ENCODE data around the gene PGBD2.
A peak's percentile ranks its signal among the peaks of the same experiment; 100 is the strongest.
"Not testable (repeated sequence)": the region's sequence is repeated elsewhere in the genome, so short reads cannot be mapped to it uniquely, and the experiment has no call there.

The PGBD2 gene

DNA sequence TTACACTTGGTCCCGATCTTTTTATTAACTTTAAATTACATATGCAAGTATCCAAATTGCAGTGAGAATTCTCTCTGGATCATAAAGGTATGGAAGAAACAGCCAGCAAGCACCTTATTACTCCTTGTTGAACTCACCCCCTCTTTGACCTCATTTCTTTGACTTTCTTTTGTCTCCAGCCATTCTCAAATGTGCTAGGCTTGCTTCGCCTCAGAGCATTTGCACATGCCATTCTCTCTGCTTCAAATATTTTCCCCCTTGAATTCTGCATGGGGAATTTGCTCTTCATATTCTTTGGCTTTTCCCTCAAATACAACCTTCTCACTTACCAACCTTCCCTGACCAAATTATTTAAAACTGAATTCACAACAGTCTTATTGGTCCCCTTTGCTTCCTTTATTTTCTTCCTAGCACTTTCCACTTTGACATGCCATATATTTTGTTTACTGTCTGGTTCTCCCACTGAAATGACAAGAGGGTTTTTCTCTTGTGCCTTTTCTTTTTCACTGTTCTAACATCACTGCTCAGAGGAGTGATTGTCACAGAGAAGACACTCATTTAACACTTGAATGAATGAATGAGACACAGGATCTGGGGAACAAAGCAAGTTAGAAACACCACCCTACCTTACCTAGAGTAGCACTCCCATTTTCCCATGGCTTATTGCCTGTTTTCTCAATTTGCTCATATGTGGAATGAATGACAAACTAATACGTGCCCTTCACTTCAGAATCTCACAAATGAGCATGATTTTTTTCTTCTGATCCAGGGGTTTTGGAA lies 1.4 kb upstream of the PGBD2 start:
- Mint-ChIP-seq H3K27me3 (ENCODE audit: low read depth) (peaks cover 30% of the 10 kb centered on the region), H3K4me1 (ENCODE audit: low read depth) (peaks cover 30% of the 10 kb centered on the region), H3K9me3 (no peaks in the 10 kb centered on the region), H3K27ac (no peak overlapping the region), H3K4me3 (no peak overlapping the region), H3K36me3 (ENCODE audit: low read depth) (no peaks in the 10 kb centered on the region)

DNA sequence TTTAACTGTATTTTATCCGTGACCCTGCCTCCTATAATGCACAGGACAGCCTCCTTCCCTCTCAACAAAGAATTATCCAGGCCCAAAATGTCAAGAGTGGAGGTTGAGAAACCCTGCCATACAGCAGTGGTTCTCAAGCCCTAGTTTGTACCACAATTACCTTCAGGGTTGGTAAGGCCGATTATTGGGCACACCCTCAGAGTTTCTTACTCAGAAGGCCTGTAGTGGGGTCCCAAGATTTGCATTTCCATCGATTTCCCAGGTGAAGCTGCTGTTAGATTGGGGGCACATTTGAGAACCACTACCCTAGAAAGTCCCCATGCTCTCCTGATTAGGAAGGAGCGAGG lies 400 bp upstream of the PGBD2 start:
- no peaks in the 10 kb centered on the region for H3K9me3 Mint-ChIP-seq
- peak overlapping the region; percentile 94 for H3K4me3 Mint-ChIP-seq
- peaks cover 20% of the 10 kb centered on the region for H3K27me3 Mint-ChIP-seq (ENCODE audit: low read depth)
- H3K36me3 Mint-ChIP-seq (ENCODE audit: low read depth) = no peaks in the 10 kb centered on the region
- H3K4me1 Mint-ChIP-seq (ENCODE audit: low read depth) = peaks cover 30% of the 10 kb centered on the region
- peak overlapping the region; percentile 53 for H3K27ac Mint-ChIP-seq

DNA sequence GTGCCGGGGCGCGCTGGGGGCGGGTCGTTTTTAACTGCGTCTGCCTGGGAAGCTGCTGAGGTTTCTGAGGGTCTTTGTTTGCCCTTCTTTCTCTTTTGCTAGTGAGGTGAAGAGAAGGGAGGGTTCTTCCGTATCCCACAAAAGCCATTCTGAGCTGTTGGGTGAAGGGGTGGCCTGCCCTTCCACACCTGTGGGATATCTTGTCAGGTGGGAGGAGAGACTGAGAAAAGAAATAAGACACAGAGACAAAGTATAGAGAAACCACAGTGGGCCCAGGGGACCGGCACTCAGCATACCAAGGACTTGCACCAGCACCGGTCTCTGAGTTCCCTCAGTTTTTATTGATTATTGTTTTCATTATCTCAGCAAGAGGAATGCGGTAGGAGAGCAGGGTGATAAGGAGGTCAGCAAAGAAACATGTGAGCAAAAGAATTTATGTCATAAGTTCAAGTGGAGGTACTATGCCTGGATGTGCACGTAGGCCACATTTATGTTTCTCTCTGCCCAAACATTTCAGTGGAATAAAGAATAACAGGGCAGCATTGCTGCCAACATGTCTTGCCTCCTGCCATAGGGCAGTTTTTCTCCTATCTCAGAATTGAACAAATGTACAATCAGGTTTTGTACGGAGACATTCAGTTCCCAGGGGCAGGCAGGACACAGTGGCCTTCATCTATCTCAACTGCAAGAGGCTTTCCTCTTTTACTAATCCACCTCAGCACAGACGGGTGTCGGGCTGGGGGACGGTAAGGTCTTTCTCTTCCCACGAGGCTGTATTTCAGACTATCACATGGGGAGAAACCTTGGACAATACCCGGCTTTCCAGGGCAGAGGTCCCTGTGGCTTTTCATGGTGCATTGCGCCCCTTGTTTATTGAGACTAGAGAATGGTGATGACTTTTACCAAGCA lies 972 bp downstream of the PGBD2 start:
- H3K4me1 Mint-ChIP-seq (ENCODE audit: low read depth) = peaks cover 27% of the 10 kb centered on the region
- H3K9me3 Mint-ChIP-seq = no peaks in the 10 kb centered on the region

DNA sequence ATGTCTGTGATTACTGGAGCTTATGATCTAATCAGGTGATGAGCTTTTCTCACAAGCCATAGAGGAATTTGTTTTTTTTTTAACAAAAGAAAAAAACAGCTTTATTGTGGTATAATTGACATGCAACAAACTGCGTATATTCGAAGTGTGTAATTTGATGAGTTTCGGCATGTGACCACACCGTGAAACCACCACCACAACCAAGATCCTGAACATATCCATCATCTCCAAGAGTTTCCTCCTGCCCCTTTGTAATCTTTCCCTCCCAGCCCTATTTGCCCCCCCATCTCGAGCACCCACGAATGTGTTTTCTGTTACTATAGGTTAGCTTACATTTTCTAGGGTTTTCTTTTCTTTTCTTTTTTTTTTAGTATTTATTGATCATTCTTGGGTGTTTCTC lies 4.7 kb downstream of the PGBD2 start:
- H3K4me3 Mint-ChIP-seq = no peak overlapping the region
- no peaks in the 10 kb centered on the region for H3K27me3 Mint-ChIP-seq (ENCODE audit: low read depth)
- peaks cover 11% of the 10 kb centered on the region for H3K36me3 Mint-ChIP-seq (ENCODE audit: low read depth)
- no peak overlapping the region for H3K27ac Mint-ChIP-seq
- H3K4me1 Mint-ChIP-seq (ENCODE audit: low read depth) = peaks cover 25% of the 10 kb centered on the region
- H3K9me3 Mint-ChIP-seq = no peaks in the 10 kb centered on the region

More for the DNA sequence above, 972 bp downstream of the PGBD2 start:
- Mint-ChIP-seq H3K36me3 (ENCODE audit: low read depth) (no peaks in the 10 kb centered on the region), H3K4me3 (peak overlapping the region; percentile 89), H3K27ac (peak overlapping the region; percentile 93), H3K27me3 (ENCODE audit: low read depth) (peaks cover 11% of the 10 kb centered on the region)

DNA sequence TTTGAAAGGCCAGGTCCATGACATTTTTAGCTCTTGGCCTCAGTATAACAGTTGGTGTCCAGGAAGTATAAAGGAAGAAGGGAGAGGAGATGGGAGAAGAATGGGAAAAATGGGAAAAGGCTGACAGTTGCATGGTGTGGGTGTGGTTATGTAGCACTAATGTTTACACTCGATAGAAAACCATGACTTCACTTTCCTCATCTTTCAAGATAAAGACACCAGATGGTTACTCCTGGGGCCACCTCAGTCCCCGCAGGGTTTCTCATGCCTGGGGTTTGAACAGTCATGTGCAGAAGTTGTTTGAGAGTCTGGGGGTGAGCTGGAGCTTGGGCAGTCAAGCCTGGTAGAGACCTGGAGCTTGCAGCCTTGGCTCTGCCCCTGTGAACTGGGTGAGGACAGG lies 7.9 kb downstream of the PGBD2 start:
- H3K27ac Mint-ChIP-seq = no peak overlapping the region

DNA sequence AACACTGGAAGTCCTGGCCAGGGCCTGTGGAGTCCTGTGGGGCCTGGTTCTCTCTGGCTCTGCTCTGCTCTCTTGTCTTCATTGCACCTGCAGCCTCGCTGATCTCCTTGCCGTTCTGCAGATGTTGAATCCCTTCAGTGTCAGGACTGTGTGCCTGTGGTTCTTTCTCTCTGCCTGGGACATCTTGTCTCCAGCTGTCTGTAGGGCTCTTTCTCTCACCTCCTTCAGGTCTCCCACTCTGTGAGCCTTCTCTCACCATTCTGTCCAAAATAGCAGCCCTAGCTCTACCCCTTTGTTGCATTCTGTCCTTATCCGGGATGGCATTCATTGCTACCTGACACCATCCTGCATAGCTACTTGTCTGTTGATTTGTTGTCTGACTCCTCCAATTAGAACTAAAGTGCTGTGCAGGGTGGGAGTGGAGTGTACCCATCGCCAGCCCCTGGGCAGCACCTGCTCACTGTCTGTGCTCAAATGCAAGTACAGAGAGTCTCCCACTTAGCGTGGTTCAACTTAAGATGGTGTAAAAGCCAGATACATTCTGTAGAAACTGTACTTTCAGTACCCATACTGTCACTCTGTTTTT lies 8.9 kb downstream of the PGBD2 start:
- no peaks in the 10 kb centered on the region for H3K9me3 Mint-ChIP-seq
- H3K27me3 Mint-ChIP-seq (ENCODE audit: low read depth) = no peaks in the 10 kb centered on the region
- H3K27ac Mint-ChIP-seq = peak overlapping the region; percentile 10
- peaks cover 33% of the 10 kb centered on the region for H3K36me3 Mint-ChIP-seq (ENCODE audit: low read depth)
- peaks cover 3% of the 10 kb centered on the region for H3K4me1 Mint-ChIP-seq (ENCODE audit: low read depth)
- H3K4me3 Mint-ChIP-seq = no peak overlapping the region

More for the DNA sequence above, 7.9 kb downstream of the PGBD2 start:
- peaks cover 26% of the 10 kb centered on the region for H3K36me3 Mint-ChIP-seq (ENCODE audit: low read depth)
- no peaks in the 10 kb centered on the region for H3K9me3 Mint-ChIP-seq
- no peak overlapping the region for H3K4me3 Mint-ChIP-seq
- H3K27me3 Mint-ChIP-seq (ENCODE audit: low read depth) = no peaks in the 10 kb centered on the region
- peaks cover 8% of the 10 kb centered on the region for H3K4me1 Mint-ChIP-seq (ENCODE audit: low read depth)

DNA sequence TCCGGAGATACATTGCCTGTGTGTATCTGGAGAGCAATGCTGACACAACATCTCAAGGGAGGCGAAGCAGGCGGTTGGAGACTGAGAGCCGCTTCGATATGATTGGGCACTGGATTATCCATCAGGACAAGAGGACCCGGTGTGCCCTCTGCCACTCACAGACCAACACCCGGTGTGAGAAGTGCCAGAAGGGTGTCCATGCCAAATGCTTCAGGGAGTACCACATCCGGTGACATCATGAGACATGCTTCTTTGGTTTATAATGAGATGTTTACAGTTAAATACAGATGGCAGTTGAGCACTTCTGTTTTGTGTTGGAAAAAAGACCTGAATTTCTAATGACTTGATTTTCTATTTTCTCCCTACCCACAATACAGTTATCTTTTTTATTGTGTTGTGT lies 12.1 kb downstream of the PGBD2 start:
- H3K4me3 Mint-ChIP-seq = no peak overlapping the region
- peaks cover 41% of the 10 kb centered on the region for H3K36me3 Mint-ChIP-seq (ENCODE audit: low read depth)
- no peak overlapping the region for H3K27ac Mint-ChIP-seq
- no peaks in the 10 kb centered on the region for H3K27me3 Mint-ChIP-seq (ENCODE audit: low read depth)
- peaks cover 3% of the 10 kb centered on the region for H3K4me1 Mint-ChIP-seq (ENCODE audit: low read depth)
- H3K9me3 Mint-ChIP-seq = no peaks in the 10 kb centered on the region

DNA sequence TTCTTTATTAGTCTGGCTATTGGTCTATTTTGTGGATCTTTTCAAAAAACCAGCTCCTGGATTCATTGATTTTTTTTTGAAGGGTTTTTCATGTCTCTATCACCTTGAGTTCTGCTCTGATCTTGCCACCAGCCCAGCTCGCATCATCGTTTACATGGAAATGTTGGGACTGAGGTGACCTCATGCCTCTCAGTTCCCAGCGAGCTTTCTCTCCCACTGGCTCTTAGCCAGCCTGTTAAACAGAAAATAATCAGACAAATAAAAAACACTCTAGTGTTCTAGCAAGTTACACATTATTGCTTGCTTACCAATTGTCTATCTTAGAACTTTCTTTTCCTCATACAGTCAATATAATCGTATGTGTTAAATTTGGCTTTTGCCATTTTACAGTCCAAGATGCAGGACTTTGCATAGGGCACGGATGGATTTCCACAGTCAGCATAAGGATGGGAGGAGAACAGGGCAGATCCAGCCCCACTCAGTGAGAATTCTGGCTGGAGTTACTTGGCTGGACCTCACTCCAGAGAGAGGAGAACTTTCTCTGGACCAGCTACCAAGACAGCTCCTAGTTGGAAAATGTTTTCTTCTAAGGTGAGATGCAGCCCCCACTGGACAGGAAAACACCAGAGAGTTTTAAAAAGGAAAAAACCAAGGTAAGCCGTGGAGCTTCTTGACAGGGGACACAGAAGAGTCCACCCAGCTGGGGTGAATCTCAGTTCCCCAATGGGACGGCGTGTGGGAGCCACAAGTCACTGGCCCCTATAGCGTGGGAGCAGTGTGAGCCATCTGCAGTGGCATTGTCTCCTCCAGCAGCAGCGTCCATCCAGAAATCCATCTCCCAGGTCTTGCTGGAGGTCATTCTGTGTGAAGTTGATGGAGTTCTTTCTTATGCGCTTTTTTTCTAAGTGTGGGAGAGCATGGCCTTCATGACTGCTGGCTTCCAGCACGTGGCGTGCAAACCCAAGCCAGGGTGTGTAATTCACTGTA lies 17.6 kb downstream of the PGBD2 start:
- H3K4me3 Mint-ChIP-seq = no peak overlapping the region
- peaks cover 34% of the 10 kb centered on the region for H3K4me1 Mint-ChIP-seq (ENCODE audit: low read depth)
- peaks cover 15% of the 10 kb centered on the region for H3K27me3 Mint-ChIP-seq (ENCODE audit: low read depth)
- H3K36me3 Mint-ChIP-seq (ENCODE audit: low read depth) = peaks cover 19% of the 10 kb centered on the region
- no peak overlapping the region for H3K27ac Mint-ChIP-seq
- no peaks in the 10 kb centered on the region for H3K9me3 Mint-ChIP-seq

DNA sequence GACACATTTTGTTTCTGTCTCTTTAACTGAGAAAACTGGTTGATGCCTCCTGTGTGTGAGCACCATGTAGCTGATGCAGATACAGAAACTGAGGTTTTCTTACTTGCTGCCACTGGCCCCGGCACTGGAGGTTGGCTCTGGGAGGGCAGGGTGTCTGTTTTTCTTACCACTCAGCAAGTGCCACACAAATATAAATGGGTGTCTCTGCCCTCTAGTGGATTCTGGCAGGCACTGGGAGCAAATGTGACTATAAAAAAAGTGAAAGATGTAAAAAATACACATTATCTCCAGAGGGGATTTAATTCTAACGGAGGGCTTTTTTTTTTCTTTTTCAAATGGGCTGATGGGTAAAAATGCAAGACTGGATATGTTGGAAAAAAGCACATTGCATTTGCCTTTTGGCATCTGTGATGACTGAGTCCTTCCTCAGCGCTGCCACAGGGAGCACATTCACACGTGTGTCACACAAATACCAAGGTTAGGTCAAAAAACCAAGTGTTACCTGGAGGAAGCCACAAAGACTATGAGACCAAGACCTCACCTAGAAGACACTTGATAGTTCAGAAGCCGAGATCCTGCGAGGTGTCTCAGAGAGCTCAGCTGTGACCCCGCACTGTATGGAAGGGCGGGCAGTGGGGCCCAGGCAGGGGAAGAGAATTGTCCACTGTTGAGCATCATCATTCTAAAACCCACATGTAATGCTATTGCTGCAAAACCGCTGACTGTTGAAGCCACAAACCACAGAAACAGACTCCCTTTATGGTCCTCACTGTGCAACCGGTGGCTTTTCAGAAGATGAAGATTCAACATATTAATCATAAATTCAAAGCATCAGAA lies 18.9 kb downstream of the PGBD2 start:
- peaks cover 12% of the 10 kb centered on the region for H3K36me3 Mint-ChIP-seq (ENCODE audit: low read depth)
- peak overlapping the region; percentile 15 for H3K4me3 Mint-ChIP-seq
- peaks cover 37% of the 10 kb centered on the region for H3K4me1 Mint-ChIP-seq (ENCODE audit: low read depth)

DNA sequence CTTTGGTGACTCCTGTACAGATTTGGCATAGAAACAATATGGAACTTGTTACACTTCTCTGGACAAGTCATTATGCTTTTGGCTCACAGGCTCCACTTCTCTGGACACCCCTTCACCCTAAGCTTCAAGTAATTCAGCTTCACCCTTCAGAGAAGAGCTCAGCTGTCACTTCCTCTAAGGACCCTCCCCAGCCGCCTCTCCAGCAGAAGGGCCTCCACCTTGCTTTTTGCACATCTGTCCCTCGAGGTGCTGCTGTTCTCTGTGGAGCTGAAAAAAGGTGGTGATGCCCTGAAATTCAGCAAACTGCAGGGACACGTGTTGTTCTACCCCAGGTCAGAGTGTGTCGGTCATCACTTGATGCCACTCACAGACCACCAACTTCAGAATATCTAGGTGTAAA lies 19.8 kb downstream of the PGBD2 start:
- Mint-ChIP-seq H3K4me1 (ENCODE audit: low read depth) (peaks cover 38% of the 10 kb centered on the region), H3K36me3 (ENCODE audit: low read depth) (peaks cover 10% of the 10 kb centered on the region), H3K27me3 (ENCODE audit: low read depth) (peaks cover 20% of the 10 kb centered on the region)
- not testable (repeated sequence) for H3K9me3 Mint-ChIP-seq, H3K4me3 Mint-ChIP-seq, H3K27ac Mint-ChIP-seq

More for the DNA sequence above, 18.9 kb downstream of the PGBD2 start:
- H3K9me3 Mint-ChIP-seq = no peaks in the 10 kb centered on the region
- peak overlapping the region; percentile 50 for H3K27ac Mint-ChIP-seq
- H3K27me3 Mint-ChIP-seq (ENCODE audit: low read depth) = peaks cover 19% of the 10 kb centered on the region

DNA sequence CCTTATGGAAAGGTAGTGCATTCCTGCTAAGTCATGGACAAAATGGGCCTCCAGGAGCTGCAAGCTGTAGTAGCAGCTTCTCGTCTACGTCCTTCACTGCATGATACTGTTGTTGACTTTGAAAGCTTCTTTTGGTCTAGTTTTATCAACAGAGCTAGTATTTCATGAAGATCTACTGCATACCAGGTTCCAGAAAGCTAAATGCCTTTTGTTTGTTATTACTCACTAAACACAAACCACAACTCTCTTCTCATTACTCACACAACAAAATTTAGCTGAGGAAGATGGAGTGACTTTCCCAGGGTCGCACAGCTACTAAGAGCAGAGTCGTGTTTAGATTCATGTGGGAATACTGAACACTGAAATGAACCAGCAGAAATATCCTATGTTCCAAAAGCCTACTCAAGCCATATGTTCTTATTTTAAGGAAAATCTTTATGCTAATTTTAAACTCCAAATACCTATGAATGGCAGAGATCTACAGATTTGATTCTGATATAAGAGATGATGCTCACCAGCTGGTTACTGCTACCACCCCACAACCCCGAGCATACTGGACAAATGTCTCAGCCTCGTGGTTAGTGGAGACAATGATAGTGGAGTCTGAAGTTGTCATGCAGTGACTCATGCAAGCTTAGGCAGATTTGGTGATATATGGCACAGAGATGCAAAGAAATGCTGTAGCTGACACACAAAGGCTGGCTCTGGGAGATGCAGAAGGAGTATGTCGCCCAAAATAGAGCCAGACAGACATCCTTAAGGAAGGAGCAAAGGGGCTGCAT lies 20.6 kb downstream of the PGBD2 start:
- peaks cover 20% of the 10 kb centered on the region for H3K27me3 Mint-ChIP-seq (ENCODE audit: low read depth)
- H3K36me3 Mint-ChIP-seq (ENCODE audit: low read depth) = peaks cover 7% of the 10 kb centered on the region
- no peaks in the 10 kb centered on the region for H3K9me3 Mint-ChIP-seq
- peaks cover 38% of the 10 kb centered on the region for H3K4me1 Mint-ChIP-seq (ENCODE audit: low read depth)
- peak overlapping the region; percentile 12 for H3K4me3 Mint-ChIP-seq
- H3K27ac Mint-ChIP-seq = peak overlapping the region; percentile 53

DNA sequence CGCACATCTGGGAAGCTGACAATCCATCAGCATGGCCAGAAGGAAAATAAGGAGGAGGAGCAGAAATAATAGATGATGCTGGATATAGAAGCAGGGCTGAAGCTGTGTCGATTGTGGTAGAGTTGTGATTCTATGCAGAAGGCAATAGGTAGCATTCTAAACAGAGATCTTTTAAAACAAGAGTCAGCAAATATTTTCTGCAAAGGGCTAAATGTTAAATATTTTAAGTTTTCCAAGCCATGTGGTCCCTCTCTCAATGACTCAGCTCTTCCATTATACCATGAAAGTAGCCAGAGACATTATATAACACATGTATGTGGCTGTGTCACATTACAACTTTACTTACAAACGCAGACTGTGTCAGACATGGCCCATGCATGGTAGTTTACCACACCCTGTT lies 21.2 kb downstream of the PGBD2 start:
- H3K4me1 Mint-ChIP-seq (ENCODE audit: low read depth) = peaks cover 38% of the 10 kb centered on the region
- peaks cover 20% of the 10 kb centered on the region for H3K27me3 Mint-ChIP-seq (ENCODE audit: low read depth)
- not testable (repeated sequence) for H3K4me3 Mint-ChIP-seq; H3K9me3 Mint-ChIP-seq; H3K36me3 Mint-ChIP-seq (ENCODE audit: low read depth); H3K27ac Mint-ChIP-seq
